HS-27A (cell line): ENCODE data around the gene CCDC148.
A peak's percentile ranks its signal among the peaks of the same experiment; 100 is the strongest.

Source experiments
- DNase-seq: peaks from one replicate; pipeline ENCODE4 v3.0.0-alpha.2; 2012; ENCODE audit warnings: low read depth, missing footprints

CCDC148 gene

GRCh38 chr2:158432117-158432516, 24.4 kb downstream of the CCDC148 start:
- no peak for DNase-seq

- DNase-seq = peak; percentile 69
These were observed 42.0 kb downstream of the CCDC148 start for GRCh38 chr2:158414538-158414937.

GRCh38 chr2:158413581-158413980, 43.0 kb downstream of the CCDC148 start:
- no peak for DNase-seq

GRCh38 chr2:158412206-158412605, 44.3 kb downstream of the CCDC148 start:
- no peak for DNase-seq

GRCh38 chr2:158411748-158412147, 44.8 kb downstream of the CCDC148 start:
- DNase-seq = no peak

DNA sequence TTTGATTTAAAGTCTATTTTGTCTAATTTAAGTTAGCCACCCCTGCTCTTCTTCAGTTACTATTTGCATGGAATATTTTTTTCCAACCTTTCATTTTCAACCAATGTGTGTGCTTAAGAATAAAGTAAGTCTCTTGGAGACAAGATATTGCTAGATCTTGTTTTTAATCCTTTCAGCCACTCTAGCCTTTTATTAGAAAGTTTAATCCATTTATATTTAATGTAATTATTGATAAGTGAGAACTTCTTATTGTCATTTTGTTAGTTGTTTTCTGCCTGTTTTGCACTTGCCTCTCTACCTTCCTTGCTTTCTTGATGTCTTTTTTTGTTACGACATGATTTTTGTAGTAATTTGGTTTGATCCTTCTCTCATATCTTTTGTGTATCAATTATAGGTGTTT, 46.4 kb downstream of the CCDC148 start:
- no peak for DNase-seq

DNA sequence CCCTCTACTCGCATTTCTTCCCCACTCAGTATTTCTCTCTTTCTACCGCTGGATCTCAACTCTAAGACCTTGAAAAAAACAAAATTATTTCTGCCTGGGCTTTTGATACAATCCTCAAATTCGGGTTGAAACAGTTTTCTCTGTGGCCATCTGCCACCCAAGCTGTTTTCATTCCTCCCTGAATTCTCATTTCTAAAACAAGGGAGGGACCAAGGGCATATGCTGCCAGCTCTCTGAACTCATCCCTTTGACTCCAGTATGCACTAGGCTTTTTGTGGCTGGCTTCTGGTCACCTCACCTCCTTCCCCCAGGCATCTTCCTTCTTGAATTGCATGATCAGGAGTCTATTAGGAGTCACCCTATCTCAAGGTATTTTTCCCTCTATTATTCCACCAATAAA, 49.5 kb downstream of the CCDC148 start:
- no peak for DNase-seq

DNA sequence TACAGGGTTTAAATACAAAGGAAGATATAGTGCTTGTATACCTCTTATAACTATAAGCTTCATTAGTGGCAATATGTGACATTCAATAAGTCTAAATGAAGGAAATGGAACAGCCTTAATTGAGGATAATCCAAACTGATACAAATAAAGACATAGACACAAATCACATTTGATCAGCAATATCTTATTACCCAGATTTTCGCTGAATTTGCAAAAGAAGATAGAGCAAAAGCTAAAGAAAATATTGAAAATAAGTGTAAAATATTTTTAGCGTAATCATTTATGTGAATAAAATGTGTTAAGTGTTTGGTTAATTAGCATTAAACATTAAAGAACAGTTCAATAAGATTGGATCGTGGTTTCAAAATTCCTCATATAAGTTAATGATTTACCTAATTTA, 51.2 kb downstream of the CCDC148 start:
- DNase-seq = no peak

DNA sequence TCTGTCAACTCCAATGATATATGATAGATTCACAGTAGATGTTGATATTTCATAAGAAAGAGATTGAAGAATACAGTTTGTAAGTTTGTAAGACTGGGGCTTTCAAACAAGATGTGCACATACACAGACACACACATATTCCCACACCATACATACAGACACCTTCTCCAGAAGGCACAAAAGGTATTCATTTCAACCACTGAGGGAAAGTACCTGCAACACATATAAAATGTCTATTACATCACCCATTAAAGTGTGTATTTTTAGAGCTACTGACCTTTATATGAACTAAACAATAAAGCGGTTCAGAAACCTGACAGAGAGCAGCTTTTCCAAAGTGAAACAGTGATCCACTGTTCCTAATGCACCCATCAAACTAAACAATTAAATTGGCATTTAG, 53.3 kb downstream of the CCDC148 start:
- DNase-seq = no peak

DNA sequence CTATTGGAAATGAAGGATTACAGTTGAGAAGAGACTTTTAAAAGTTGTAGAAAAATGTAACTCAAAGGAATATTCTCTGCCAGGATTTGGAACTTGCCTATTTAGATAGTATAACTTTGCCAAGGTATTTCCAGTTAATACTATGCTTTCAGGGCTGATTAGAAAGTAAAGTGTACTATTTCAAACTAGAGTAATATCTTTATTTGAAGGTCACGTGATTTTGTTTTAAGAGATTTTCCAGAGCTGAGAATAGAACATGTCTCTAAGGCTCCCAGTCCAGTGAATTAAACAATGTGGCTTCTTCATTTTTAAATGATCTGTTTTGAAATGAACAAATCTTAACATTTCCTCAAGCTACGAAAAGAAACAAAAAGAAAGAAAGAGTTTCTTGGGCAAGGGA, 53.9 kb downstream of the CCDC148 start:
- DNase-seq = no peak

- no peak for DNase-seq
These were observed 61.4 kb downstream of the CCDC148 start for GRCh38 chr2:158395166-158395565.

DNA sequence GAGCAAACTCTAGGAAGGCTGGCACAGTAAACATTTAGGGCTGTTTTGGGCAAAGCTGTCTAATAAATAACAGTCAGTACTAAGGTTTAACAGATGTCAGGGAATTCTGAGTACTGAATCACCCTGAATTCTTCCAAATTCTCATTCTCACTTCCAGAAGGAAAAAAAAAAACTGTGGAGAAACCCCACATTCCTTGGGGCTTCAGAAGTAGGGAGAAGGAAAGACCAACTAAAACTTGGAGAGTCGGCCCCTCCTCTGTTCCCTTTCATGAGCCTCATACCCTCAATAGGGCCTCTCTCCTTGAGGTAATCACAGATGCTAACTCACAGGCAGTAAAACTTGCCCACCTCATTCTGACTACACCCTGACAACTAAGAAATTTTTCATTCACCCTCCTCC, 62.1 kb downstream of the CCDC148 start:
- DNase-seq = no peak

GRCh38 chr2:158393886-158394285, 62.7 kb downstream of the CCDC148 start:
- DNase-seq = no peak

DNA sequence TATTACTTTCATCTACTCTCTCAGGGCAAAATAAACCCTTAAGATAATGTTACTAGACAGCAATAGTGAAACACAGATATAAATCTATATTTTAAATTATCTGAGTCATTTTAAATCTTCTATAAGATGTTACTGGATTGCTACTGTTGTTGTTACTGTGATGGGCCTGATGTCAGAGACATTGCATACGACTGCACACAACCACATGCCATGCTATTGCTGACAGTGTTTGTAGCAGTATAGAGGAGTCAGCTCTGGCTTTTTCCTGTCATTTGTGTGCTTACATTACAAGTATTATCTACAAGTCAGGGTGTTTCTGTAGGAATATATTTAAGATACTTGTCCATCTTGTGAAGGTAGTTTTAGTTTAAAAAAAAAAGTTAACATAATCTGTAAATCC, 63.9 kb downstream of the CCDC148 start:
- DNase-seq = no peak

DNA sequence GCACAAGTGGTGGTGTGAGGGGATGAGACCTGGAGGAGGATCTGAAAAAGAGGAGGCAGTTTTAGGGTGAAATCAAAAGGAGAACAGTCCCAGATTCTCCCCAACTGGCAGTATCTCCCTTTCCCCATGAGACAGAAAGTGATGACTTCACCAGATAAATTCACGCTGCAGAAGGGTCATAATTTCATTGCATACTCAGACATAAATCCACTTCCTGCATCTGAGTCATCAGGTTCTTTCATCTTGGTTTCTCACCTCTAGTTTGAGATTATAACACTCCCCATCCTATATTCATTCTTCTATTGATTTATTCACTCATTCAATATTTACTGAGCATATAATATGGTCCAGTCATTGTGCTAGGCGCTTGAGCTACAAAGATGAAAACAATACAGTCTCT, 64.7 kb downstream of the CCDC148 start:
- DNase-seq = no peak

DNA sequence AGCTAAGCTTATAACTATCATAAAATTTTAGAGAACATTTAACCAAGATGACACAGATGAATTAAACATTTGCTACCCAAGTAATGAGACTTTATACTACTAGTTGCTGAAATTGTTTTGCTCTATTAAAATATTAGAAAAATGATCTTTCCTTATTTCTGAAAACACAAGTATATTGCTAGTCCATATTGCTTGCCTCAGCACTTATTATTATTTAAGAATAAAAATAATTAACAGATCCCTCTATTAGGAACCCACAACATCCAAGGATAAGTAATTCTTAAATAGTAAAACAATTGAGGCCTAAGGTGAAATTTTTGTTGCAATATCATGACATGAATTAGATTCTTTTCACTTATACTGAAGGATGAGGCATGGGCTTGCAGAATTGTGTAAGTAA, 65.2 kb downstream of the CCDC148 start:
- DNase-seq = no peak

DNA sequence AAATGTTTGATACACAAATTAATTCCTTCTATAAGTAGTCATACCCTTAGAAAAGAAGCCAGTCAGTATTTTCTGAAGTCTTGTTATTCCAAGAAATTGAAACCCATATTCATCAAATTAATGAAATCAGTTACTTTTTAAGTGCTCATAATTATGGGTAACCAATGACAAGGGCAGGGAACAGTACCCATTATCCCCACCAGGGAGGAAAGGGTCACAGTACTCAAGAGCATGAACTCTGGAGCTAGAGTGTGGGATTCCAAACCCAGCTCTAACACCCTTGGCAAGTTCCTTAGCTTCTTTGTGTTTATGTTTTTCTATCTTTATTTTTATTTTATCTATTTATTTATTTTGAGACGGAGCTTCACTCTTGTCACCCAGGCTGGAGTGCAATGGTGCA, 68.4 kb downstream of the CCDC148 start:
- no peak for DNase-seq

- DNase-seq = no peak
These were observed 70.9 kb downstream of the CCDC148 start for GRCh38 chr2:158385646-158386045.

DNA sequence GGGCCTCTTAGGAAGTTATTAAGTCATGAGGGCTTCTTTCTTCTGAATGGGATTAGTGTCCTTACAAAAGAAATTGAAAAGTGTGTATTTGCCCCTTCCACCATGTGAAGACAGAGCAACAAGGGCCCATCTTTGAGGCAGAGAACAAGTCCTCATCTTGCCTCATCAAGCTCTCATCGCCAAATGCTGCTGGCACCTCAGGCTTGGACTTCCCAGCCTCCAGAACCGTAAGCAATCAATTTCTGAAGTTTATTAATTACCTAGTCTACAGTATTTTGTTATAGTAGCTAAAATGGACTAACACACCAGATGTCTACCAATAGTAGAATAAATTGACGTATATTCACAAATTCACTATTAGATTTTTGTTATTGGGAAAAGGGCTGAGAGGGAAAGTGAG, 74.6 kb downstream of the CCDC148 start:
- no peak for DNase-seq

- no peak for DNase-seq
These were observed 75.3 kb downstream of the CCDC148 start for GRCh38 chr2:158381205-158381604.

DNA sequence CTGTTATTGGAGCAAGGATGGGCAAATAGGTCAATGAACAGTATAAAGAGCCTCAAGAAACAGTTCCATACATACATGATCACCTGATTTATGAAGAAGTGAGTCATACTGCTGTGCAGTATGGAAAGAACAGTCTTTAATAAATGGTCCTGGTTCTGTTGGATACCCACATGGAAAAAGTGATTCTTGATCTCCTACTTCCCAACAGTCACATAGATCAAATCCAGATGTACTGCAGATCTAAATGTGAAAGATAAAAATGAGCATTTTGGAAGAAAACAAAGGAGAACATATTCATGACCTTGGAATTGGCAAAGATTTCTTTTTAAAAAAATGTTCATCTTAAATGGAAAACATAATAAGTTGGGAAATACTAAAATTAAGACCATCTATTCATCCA, 75.8 kb downstream of the CCDC148 start:
- DNase-seq = no peak

GRCh38 chr2:158378926-158379325, 77.6 kb downstream of the CCDC148 start:
- no peak for DNase-seq

DNA sequence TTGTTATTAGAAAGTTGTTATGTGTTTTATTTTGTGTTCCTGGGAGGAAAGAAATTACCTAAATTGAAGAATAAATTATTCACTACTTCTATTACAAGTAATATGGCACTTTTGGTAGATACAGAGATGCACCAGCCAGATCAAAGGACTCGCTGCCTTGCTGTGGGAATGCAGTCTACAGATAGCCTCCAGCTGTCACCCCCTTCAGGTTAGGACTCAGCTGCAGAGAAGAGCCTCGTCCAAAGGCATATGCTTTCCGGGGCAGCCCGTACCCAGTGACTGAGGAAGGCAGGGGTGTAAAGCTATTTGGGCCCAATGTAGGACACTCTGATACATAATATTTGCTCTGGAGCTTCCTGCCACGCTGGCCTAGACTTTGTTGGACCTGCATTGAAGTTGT, 90.2 kb downstream of the CCDC148 start:
- no peak for DNase-seq

GRCh38 chr2:158359846-158360245, 96.7 kb downstream of the CCDC148 start:
- no peak for DNase-seq

- DNase-seq = no peak
These were observed 98.9 kb downstream of the CCDC148 start for GRCh38 chr2:158357699-158358098.
